Measurements from ENCODE around the gene FBXW10B.
"Not testable (repeated sequence)": the region's sequence is repeated elsewhere in the genome, so short reads cannot be mapped to it uniquely, and the experiment has no call there.

DNA sequence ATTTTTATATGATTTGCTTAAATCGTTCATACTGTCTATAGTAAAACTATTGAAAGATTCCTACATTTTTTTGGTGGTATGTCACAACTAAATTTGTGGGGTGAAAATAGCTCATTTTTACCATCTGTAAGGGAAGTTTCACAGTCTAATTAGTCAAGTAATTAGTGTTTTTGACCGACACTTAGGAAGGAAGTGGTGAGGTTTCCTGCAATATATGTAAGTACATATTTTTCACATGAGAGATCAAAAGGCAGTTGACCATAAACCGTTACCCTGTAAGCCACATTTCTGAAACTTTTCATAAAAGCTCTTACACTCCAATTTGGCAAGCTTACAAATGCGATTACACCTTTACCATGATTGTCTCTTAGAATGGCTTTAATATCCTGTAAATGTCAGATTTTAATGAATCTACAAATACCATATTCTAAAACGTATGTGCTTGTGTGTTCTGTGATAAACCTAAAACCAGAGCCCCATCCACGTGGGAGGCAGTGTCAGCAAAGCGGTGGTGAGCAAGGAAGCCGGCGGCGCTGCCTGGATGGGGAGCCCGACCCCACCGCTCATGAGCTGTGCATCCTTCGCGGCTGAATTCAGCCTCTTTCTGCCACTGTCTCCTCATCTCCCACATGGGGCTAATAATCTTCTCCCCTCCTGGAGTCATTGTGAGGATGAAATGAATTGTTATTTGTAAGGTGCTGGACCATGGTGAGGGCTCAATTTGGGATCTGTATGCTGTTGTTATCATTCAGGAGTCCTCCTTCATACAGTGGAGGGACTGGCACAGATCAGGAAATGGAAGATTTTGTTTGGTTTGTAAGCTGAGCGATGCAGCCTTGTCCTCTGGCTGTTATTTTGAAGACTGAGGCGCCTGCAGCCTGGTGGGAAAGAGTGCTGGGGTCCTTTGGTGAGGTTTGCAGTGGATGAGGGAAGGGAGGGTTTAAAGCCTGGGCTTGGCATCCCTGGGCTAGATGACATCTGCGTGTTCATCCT, 29.7 kb downstream of the FBXW10B start:
- TF ChIP-seq CTCF, POLR2A (IDR thresholded peaks at IDR 0.05): not testable (repeated sequence)
